ENCODE measurements around the gene MYBPHL. TPM values are rescaled to one million over a fixed set of nuclear protein-coding genes. Genes with fewer than 3 reads are reported as not detected.

MYBPHL gene
- total and polyA plus RNA-seq, 2 of the 13 experiments (the other 11 are each of a cell fraction or from before 2014, with no cell fraction given), result 3.7 to 3.8 TPM

- H3K4me2 ChIP-seq (ENCODE audit: low read depth, low read length), result no peak overlapping the region
- in situ Hi-C loops (cut with HindIII; ENCODE audit: extremely low pct_ligation_motif_present, low pct_unique_long_range_greater_than_20kb) (loop anchor here (10.0 kb wide), 1 partner anchor 267 kb away; the partner anchor contains the start of gene GPR61), intact Hi-C loops (cut with micrococcal nuclease; ENCODE audit: unreplicated experiment) (no loop called here)
- CTCF ChIA-PET (ENCODE audit: low intra/inter-chr PET ratio, low total read pairs), result no interaction called here
- no peaks in the 10 kb centered on the region for H4K20me1 ChIP-seq (ENCODE audit: insufficient read depth, low read length)
- H3K36me3 ChIP-seq (replicated peaks in 1 of 2; ENCODE audit: control insufficient read depth in 1 of 2, insufficient read depth in 2 of 2, low read length in 2 of 2), result peaks cover 4 to 8% of the 10 kb centered on the region in 2 experiments; a peak in 3 of 5 replicates
- no TSS peak for BruUV-seq (replicated peaks)
- FAIRE-seq (no peak), ATAC-seq (no peak), DNase-seq (ENCODE audit: low spot score) (no peak)
- WGBS (ENCODE audit: low lambda C conversion rate), result over 99% methylated on average over 12 of the region's 17 CpGs
- H2AFZ ChIP-seq (ENCODE audit: low read length), result no peak overlapping the region
- no peak overlapping the region for H3K9ac ChIP-seq (ENCODE audit: insufficient read depth, low read depth, low read length)
- peaks cover 6% of the 10 kb centered on the region; the same call in 1 of the 2 replicates for H3K4me1 ChIP-seq (ENCODE audit: insufficient read depth, low read length)
- no peaks in the 10 kb centered on the region for H3K27me3 ChIP-seq (ENCODE audit: control insufficient read depth in 1 of 2, insufficient read depth in 2 of 2, low read length in 2 of 2)
- no peak overlapping the region for H3K4me3 ChIP-seq (replicated peaks in 1 of 3; ENCODE audit: insufficient read depth in 1 of 3, low read depth in 2 of 3, low read length in 3 of 3)
- POLR2A ChIA-PET, result no interaction called here
- H3K79me2 ChIP-seq (ENCODE audit: insufficient read depth, low read length), result no peaks in the 10 kb centered on the region
- no peak for TF ChIP-seq ZNF234 (CRISPR knock-in tag; conservative IDR thresholded peaks at IDR 0.05)
- TF ChIP-seq HNRNPLL (IDR thresholded peaks at IDR 0.05; ENCODE audit: low read depth, low read length, poor library complexity, severe bottlenecking), result no peak
- TF ChIP-seq KMT2B (CRISPR knock-in tag; IDR thresholded peaks at IDR 0.05), result no peak
- no peak for TF ChIP-seq CCDC6 (CRISPR knock-in tag; IDR thresholded peaks at IDR 0.05)
- TF ChIP-seq, protein P1, sequence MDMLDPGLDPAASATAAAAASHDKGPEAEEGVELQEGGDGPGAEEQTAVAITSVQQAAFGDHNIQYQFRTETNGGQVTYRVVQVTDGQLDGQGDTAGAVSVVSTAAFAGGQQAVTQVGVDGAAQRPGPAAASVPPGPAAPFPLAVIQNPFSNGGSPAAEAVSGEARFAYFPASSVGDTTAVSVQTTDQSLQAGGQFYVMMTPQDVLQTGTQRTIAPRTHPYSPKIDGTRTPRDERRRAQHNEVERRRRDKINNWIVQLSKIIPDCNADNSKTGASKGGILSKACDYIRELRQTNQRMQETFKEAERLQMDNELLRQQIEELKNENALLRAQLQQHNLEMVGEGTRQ (IDR thresholded peaks at IDR 0.05; ENCODE audit: low read depth, low read length), result no peak
- TF ChIP-seq, protein P1 (CRISPR knock-in tag; IDR thresholded peaks at IDR 0.05; ENCODE audit: borderline replicate concordance), result no peak
- no peak for TF ChIP-seq HMG20B (CRISPR knock-in tag; conservative IDR thresholded peaks at IDR 0.05)
- TF ChIP-seq ZNF816 (CRISPR knock-in tag; IDR thresholded peaks at IDR 0.05; ENCODE audit: borderline replicate concordance), result no peak
- TF ChIP-seq, protein P2, sequence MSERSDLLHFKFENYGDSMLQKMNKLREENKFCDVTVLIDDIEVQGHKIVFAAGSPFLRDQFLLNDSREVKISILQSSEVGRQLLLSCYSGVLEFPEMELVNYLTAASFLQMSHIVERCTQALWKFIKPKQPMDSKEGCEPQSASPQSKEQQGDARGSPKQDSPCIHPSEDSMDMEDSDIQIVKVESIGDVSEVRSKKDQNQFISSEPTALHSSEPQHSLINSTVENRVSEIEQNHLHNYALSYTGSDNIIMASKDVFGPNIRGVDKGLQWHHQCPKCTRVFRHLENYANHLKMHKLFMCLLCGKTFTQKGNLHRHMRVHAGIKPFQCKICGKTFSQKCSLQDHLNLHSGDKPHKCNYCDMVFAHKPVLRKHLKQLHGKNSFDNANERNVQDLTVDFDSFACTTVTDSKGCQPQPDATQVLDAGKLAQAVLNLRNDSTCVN (CRISPR knock-in tag; IDR thresholded peaks at IDR 0.05; ENCODE audit: borderline replicate concordance), result no peak
- TF ChIP-seq ZNF724P (CRISPR knock-in tag; IDR thresholded peaks at IDR 0.05; ENCODE audit: borderline replicate concordance), result no peak
- TF ChIP-seq GZF1 (CRISPR knock-in tag; IDR thresholded peaks at IDR 0.05), result no peak
- no peak for TF ChIP-seq PPARG (CRISPR knock-in tag; conservative IDR thresholded peaks at IDR 0.05)
- TF ChIP-seq KLF16 (CRISPR knock-in tag; IDR thresholded peaks at IDR 0.05), result no peak
- TF ChIP-seq SOX5 (CRISPR knock-in tag; IDR thresholded peaks at IDR 0.05; ENCODE audit: borderline replicate concordance), result no peak
- no peak for TF ChIP-seq BRF2 (CRISPR knock-in tag; IDR thresholded peaks at IDR 0.05)
- no peak for TF ChIP-seq BRD4 (CRISPR knock-in tag; IDR thresholded peaks at IDR 0.05)
- no peaks in the 10 kb centered on the region for H3K9me3 ChIP-seq (ENCODE audit: low read length)
- no peak overlapping the region for H3K27ac ChIP-seq (ENCODE audit: extremely low read length, insufficient read depth, low read length)
Measured at GRCh38 chr1:109267743-109268300, 39.0 kb downstream of the MYBPHL start.
